Fibroblast of lung (primary cell): ENCODE results near the gene IRF2BPL. TPM values are rescaled to one million over a fixed set of nuclear protein-coding genes. Genes with fewer than 3 reads are reported as not detected.

Experiments
- DNase-seq, 2 donors: peaks; one replicate each; pipeline versions ENCODE4 v3.0.0 to v3.0.0-alpha.2; 2010; ENCODE audit warnings: low read depth in 2 of 2
- H2AFZ ChIP-seq: 2 replicates; pipeline ENCODE4 v1.5.1; 2012; ENCODE audit warnings: low read length, control low read depth, inconsistent platforms
- H3K27ac ChIP-seq: 2 replicates; pipeline ENCODE4 v1.5.1; 2011; ENCODE audit warnings: low read length, control low read depth; ENCODE audit not compliant: insufficient read depth
- H3K27me3 ChIP-seq: 2 replicates; pipeline ENCODE4 v1.5.1; 2011; ENCODE audit warnings: mild to moderate bottlenecking, low read length; ENCODE audit not compliant: control insufficient read depth, insufficient read depth
- H3K36me3 ChIP-seq: 2 replicates; pipeline ENCODE4 v1.5.1; 2011; ENCODE audit warnings: low read length; ENCODE audit not compliant: control insufficient read depth, insufficient read depth
- H3K4me1 ChIP-seq: 2 replicates; pipeline ENCODE4 v1.5.1; 2011; ENCODE audit warnings: low read length; ENCODE audit not compliant: control insufficient read depth, insufficient read depth; ENCODE audit errors: extremely low read depth
- H3K4me2 ChIP-seq: 2 replicates; pipeline ENCODE4 v1.5.1; 2011; ENCODE audit warnings: low read length, control low read depth; ENCODE audit not compliant: insufficient read depth; ENCODE audit errors: extremely low read depth
- H3K4me3 ChIP-seq, 4 experiments: fragments of 200-600 bp in 1 of 4; sonication (generic) in 1 of 4; replicated peaks in 1 of 4; 2 replicates each; pipeline ENCODE4 v1.5.1; 2011 to 2016; ENCODE audit warnings: low read length in 4 of 4, low read depth in 3 of 4, mild to moderate bottlenecking in 3 of 4, control low read depth in 2 of 4, inconsistent platforms in 1 of 4, mixed read lengths in 1 of 4; ENCODE audit not compliant: insufficient read depth in 1 of 4; ENCODE audit errors: control extremely low read depth in 1 of 4
- H3K79me2 ChIP-seq: 2 replicates; pipeline ENCODE4 v1.5.1; 2012; ENCODE audit warnings: mild to moderate bottlenecking, low read length, inconsistent platforms; ENCODE audit not compliant: control insufficient read depth, insufficient read depth
- H3K9ac ChIP-seq: 2 replicates; pipeline ENCODE4 v1.5.1; 2011; ENCODE audit warnings: mild to moderate bottlenecking, low read length, control low read depth; ENCODE audit not compliant: insufficient read depth
- H3K9me3 ChIP-seq: 2 replicates; pipeline ENCODE4 v1.5.1; 2012; ENCODE audit warnings: low read depth, low read length; ENCODE audit not compliant: control insufficient read depth, insufficient read depth
- H4K20me1 ChIP-seq: 2 replicates; pipeline ENCODE4 v1.5.1; 2011; ENCODE audit warnings: low read length; ENCODE audit not compliant: control insufficient read depth, insufficient read depth; ENCODE audit errors: extremely low read depth
- EZH2 ChIP-seq: IDR thresholded peaks from 2 replicates; pipeline ENCODE4 v1.5.1; 2012; ENCODE audit warnings: low read length, control low read depth, mild to moderate bottlenecking; ENCODE audit errors: missing control alignments
- polyA plus RNA-seq, 2 donors: library from polyadenylated mRNA; depleted of rRNA in 1 of 2; stranded (reverse) in 1 of 2; unstranded in 1 of 2; fragments of >200 nt; gene quantifications; 2 replicates each; pipeline ENCODE4 v1.2.1, GENCODE V29; 2011 to 2012; ENCODE audit warnings: missing spikeins in 1 of 2
- total RNA-seq: library from RNA; depleted of rRNA; stranded (reverse); fragments of >200 nt; gene quantifications from 2 replicates; pipeline ENCODE4 v1.2.1, GENCODE V29; 2014
- TF ChIP-seq, protein P1 (sequence below), 2 donors: IDR thresholded peaks in 1 of 2; conservative IDR thresholded peaks in 1 of 2; 1 replicate in 1 of 2; 2 replicates in 1 of 2; pipeline ENCODE4 v1.5.1; 2011 to 2012; ENCODE audit warnings: low read length in 2 of 2, control low read depth in 1 of 2, inconsistent platforms in 1 of 2, low read depth in 1 of 2, mild to moderate bottlenecking in 1 of 2

IRF2BPL gene
- total and polyA plus RNA-seq, 2 donors (not counting 1 experiment from before 2014, with no cell fraction given), result 9.8 to 45.9 TPM

DNA sequence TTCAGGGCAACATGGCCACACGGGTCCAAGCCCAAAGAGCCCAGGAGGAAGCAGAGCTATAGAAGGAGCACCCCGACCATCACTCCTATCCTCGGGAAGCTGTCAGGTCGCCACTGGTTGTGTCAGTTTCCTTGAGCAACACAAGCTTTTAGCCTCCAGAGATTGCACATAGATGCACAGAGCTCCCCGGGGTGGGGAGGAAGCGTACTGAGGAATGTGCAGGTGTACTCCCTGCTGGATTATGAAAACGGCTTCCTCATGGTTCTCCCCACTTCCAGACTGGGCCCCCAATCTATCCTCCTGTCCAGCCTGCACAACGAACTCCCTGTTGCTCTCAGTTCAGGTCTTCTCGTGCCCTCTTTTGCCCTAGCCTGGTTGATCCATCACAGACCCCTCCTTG is 30.3 kb upstream of the IRF2BPL start:
- no peak overlapping the region for H3K4me2 ChIP-seq
- no peak overlapping the region for H3K9ac ChIP-seq
- peaks cover 6% of the 10 kb centered on the region for H3K4me1 ChIP-seq
- TF ChIP-seq, protein P1, sequence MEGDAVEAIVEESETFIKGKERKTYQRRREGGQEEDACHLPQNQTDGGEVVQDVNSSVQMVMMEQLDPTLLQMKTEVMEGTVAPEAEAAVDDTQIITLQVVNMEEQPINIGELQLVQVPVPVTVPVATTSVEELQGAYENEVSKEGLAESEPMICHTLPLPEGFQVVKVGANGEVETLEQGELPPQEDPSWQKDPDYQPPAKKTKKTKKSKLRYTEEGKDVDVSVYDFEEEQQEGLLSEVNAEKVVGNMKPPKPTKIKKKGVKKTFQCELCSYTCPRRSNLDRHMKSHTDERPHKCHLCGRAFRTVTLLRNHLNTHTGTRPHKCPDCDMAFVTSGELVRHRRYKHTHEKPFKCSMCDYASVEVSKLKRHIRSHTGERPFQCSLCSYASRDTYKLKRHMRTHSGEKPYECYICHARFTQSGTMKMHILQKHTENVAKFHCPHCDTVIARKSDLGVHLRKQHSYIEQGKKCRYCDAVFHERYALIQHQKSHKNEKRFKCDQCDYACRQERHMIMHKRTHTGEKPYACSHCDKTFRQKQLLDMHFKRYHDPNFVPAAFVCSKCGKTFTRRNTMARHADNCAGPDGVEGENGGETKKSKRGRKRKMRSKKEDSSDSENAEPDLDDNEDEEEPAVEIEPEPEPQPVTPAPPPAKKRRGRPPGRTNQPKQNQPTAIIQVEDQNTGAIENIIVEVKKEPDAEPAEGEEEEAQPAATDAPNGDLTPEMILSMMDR (conservative IDR thresholded peaks at IDR 0.05 in 1 of 2, IDR thresholded peaks at IDR 0.05 in 1 of 2; ENCODE audit: low read depth in 1 of 2, low read length in 2 of 2), result no peak
- no peak for TF ChIP-seq EZH2
- H3K27ac ChIP-seq, result no peak overlapping the region
- no peaks in the 10 kb centered on the region for H3K36me3 ChIP-seq
- H3K9me3 ChIP-seq, result no peaks in the 10 kb centered on the region
- DNase-seq, result no peak
- no peak overlapping the region for H3K4me3 ChIP-seq
- H2AFZ ChIP-seq, result no peak overlapping the region
- no peaks in the 10 kb centered on the region for H3K27me3 ChIP-seq
- no peaks in the 10 kb centered on the region for H3K79me2 ChIP-seq
- no peaks in the 10 kb centered on the region for H4K20me1 ChIP-seq

DNA sequence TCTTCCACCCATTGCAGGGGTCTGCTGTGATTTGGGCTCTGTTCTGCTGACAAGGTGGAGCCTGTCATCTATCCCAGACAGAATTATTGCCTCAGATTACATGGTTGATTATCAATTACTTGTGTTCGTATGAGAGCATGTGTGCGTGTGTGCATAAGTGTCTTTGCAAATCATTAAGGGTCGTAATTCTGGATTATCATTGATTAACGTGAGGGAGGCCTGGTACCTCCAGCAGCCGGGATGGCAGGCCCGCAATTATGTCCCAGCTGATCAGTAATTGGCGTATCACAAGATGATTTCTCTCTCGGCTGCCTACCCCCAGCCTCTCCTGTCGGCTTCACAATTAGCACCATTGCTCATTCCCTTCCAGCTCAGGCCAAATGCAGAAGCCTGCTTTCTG is 29.6 kb upstream of the IRF2BPL start:
- TF ChIP-seq, protein P1 (conservative IDR thresholded peaks at IDR 0.05 in 1 of 2, IDR thresholded peaks at IDR 0.05 in 1 of 2; ENCODE audit: low read depth in 1 of 2, low read length in 2 of 2), result no peak
- no peak for TF ChIP-seq EZH2
- Histone ChIP-seq H3K36me3 (no peaks in the 10 kb centered on the region), H4K20me1 (no peaks in the 10 kb centered on the region), H2AFZ (no peak overlapping the region), H3K4me3 (no peak overlapping the region), H3K4me2 (no peak overlapping the region), H3K27me3 (no peaks in the 10 kb centered on the region), H3K27ac (no peak overlapping the region), H3K79me2 (no peaks in the 10 kb centered on the region), H3K9me3 (no peaks in the 10 kb centered on the region), H3K4me1 (peaks cover 6% of the 10 kb centered on the region), H3K9ac (no peak overlapping the region)
- no peak for DNase-seq

DNA sequence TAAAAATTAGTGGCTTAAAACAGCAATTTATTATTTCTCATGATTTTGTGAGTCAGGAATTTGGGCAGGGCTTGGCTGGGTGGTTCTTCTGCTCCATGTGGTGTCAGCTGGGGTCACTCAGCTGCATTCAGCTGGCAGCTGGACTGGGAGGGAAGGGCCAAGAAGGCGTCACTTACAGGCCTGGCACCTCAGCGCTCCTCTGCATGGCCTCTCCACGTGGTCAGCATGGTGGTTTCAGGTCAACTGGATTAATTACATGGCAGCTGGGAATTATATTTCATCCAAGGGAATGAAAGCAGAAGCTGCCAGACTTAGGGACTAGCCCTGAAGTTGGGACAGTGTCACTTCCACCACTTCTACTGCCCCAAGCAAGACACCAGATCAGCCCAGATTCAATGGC is 27.5 kb upstream of the IRF2BPL start:
- H3K27me3 ChIP-seq, result no peaks in the 10 kb centered on the region
- H3K9me3 ChIP-seq, result no peaks in the 10 kb centered on the region
- H3K4me1 ChIP-seq, result peaks cover 10% of the 10 kb centered on the region
- H2AFZ ChIP-seq, result no peak overlapping the region
- no peaks in the 10 kb centered on the region for H3K36me3 ChIP-seq
- no peak overlapping the region for H3K4me3 ChIP-seq
- no peak overlapping the region for H3K4me2 ChIP-seq
- H3K9ac ChIP-seq, result no peak overlapping the region
- TF ChIP-seq, protein P1 (conservative IDR thresholded peaks at IDR 0.05 in 1 of 2, IDR thresholded peaks at IDR 0.05 in 1 of 2; ENCODE audit: low read depth in 1 of 2, low read length in 2 of 2), result no peak
- no peak for TF ChIP-seq EZH2
- H4K20me1 ChIP-seq, result no peaks in the 10 kb centered on the region
- H3K79me2 ChIP-seq, result no peaks in the 10 kb centered on the region
- H3K27ac ChIP-seq, result no peak overlapping the region
- peak in 1 of 2 donors; percentile 53 for DNase-seq
